Activated CD4-positive, alpha-beta T cell treated with anti-CD3 and anti-CD28 coated beads, Interleukin-10, Interleukin-2, amounts not matched to agents 100 ng/mL and 50 ng/mL, durations not matched to agents 16 hours and 8 hours (primary cell): ENCODE results near the gene RYR1.
"Not testable (repeated sequence)": the region's sequence is repeated elsewhere in the genome, so short reads cannot be mapped to it uniquely, and the experiment has no call there.

ENCODE experiments used
- DNase-seq: peaks from one replicate; pipeline ENCODE4 v3.0.0-alpha.2; 2020

RYR1 gene

DNA sequence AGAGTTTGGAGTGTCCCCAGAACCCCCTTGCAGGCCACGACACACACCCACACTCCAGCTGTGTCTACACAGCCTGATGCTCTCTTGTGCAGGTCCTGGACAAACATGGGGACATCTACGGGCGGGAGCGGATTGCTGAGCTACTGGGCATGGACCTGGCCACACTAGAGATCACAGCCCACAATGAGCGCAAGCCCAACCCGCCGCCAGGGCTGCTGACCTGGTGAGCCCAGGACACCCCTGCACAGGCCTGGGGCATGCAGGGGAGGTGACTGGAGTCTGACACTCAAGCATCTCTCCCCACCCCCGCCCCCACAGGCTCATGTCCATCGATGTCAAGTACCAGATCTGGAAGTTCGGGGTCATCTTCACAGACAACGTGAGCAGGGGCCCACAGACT, 144.3 kb downstream of the RYR1 start:
- DNase-seq: no peak

DNA sequence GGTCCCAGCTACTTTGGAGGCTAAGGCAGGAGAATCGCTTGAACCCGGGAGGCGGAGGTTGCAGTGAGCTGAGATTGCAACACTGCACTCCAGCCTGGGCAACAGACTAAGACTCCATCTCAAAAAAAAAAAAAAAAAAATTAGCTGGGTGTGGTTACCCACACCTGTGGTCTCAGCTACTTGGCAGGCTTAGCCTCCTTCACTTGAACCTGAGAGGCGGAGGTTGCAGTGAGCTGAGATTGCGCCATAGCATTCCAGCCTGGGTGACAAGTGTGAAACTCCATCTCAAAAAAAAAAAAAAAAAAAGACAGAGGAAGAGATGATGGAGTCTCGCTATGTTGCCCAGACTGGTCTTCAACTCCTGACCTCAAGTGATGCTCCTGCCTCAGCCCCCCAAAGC, 145.8 kb downstream of the RYR1 start:
- DNase-seq: not testable (repeated sequence)

DNA sequence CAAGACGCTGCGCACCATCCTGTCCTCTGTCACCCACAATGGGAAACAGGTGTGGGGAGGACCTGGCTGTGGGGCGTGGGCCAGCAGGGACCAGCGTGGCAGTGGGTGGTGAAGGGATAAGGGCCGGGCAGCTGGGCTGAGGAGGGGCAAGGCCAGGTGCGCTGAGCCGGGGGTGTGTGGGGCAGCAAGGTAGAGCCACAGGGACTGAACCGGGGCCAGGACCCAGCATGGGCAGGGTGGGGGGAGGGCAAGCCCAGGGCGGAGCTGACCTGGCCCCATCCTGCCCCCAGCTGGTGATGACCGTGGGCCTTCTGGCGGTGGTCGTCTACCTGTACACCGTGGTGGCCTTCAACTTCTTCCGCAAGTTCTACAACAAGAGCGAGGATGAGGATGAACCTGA, 146.6 kb downstream of the RYR1 start:
- DNase-seq: no peak

DNA sequence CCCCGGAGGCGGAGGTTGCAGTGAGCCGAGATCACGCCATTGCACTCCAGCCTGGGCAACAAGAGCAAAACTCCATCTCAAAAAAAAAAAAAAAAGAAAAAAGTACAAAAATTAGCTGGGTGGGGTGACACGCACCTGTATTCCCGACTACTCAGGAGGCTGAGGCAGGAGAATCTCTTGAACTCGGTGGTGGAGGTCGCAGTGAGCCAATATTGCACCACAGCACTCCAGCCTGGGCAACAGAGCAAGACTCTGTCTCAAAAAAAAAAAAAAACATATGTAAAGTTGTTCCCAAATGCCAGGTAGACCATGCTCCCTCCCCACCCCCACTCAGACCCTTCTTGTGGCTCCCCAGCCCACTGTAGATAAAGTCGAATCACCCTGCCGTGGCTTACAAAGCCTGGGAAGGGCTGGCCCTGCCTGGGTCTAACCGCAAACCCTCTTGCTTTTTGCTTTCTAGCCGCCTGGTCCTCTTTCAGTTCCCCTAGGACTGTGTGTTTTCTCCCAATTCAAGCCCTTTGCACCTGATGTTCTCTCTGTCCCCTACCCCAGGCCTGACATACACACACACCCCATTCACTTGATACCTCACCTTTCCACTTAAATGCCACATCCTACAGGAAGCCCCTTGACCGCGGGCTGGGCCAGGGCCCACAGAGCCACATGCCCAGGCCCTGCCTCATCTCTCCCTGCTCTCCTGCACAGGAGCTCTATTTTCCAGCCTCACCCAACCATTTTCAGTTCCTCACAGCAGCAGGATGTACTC, 149.9 kb downstream of the RYR1 start:
- no peak for DNase-seq

DNA sequence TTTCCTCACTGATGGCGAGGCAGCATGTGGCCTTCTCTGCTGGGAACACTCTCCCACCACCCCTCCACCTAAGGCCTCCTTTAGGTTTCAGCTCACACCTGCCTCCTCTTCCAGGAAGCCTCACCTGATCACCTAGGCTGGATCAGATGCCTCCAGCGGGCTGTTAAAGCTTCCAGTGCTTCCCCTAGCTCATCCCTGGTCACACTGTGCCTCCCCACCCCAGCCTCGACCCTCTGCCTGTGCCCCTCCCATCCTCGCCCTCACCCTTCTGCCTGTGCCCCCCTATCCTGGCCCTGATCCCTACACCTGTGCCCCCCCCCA, 150.5 kb downstream of the RYR1 start:
- no peak for DNase-seq

DNA sequence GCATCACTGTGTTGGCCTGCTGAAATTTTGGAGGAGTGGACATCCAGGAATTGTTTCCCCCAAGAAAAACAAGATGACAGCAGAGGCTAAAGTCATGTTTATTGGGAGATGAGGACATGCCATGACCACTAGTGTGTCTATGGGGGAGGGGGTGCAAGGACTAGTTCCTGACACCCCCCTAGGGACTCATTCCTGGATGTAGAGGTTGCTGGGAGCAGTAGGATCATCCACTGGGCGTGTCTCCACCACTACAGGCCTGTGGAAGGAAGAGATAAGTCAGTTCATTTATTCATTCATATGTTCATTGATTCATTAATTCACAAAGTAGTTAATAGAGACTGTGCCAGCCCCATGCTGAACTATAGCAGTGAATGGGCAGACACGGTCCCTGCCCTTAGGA, 154.1 kb downstream of the RYR1 start:
- DNase-seq: no peak

DNA sequence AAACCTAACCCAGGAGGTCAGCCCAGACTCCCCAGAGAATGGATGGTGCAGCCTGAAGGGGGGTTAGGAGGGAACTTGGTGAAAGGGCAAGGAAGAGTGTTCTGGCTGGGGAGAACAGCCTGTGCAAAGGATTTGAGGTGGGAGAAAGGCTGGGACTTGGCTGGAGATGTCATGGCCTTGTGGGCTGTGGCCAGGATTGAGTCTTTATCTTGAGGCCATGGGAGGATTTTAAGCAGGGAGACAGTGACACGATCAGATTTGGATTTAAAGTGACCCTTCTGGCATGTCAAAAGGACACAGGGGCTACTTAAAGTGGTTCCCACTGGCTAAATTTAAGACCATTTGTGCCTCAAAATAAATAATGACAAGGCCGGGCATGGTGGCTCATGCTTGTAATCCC, 154.6 kb downstream of the RYR1 start:
- no peak for DNase-seq

DNA sequence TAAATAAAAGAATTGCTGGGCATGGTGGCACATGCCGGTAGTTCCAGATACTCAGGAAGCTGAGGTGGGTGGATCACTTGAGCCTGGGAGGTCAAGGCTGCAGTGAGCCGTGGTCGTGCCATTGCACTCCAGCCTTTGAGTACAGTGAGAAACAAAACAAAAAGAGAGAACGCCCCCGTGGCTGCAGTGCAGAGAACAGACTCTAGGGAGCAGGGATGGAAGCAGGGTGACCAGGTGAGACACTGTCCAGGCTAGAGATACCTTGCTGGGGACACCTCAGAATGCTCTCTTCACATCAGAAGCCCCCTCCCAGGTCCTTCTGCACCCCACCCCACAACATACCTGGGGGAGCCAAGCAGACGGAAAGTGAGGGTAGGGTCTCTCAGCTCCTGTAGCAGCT, 159.4 kb downstream of the RYR1 start:
- no peak for DNase-seq

DNA sequence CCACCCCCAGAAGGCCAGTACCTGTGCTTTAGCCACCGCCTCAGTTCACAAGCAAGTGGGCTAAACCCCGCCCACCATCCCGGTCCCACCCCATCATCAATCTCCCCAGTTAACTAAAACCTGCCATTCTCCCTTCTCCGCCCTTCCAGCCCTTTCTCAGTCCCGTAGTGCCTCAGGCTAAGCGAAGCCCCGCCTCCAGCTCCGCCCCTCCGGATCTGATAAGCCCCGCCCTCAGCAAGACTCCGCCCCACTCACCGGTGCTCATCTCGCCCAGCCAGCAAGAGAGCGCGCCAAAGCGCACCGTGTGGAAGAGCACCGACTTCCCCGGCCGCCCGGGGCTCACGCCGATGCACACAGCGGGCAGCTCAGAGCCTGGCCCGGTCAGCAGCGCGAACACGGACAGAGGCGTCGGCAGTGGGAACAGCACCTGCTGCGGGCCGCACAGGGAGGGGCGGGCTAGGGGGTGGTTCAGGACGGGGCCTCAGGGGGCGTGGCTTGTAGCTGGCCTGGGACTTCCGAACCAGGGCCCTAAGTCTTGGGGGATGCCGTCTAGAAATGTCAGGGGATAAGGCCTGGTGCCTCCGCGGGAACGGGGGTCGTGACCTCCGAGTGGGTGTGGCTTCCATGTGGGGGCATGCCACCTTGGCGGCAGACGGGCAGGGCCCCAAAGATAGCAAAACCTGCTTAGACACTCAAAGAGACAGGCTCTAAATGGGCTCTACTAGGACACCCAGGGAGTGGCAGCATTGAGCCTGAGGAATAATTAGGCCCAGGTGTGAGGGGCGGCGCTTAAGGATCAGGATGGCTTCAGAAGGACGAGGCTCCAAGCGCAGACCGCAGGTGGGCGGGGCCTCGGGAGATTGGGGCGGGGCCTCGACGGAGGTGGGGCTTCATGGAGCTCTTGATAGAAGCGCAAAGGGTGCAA, 162.8 kb downstream of the RYR1 start:
- DNase-seq: peak; percentile 19

DNA sequence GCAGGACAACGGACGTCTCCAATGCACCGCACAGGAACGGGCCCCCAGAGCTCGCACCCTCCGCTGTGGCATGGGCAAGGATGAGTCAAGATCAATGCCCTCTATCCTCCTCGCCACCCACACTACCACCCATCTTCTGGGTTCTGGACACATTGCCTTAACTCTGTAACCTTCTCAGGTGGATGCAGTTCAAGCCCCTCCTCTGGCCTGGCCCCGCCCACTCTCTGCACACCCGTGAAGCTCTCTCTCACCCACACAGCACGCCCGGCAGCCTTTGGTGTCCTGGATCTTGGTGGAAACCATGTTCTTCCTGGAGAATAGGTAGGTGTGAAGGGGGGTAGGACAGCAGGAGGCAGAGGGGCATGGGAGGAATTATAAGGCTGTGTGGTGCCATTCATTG, 163.6 kb downstream of the RYR1 start:
- DNase-seq: no peak

DNA sequence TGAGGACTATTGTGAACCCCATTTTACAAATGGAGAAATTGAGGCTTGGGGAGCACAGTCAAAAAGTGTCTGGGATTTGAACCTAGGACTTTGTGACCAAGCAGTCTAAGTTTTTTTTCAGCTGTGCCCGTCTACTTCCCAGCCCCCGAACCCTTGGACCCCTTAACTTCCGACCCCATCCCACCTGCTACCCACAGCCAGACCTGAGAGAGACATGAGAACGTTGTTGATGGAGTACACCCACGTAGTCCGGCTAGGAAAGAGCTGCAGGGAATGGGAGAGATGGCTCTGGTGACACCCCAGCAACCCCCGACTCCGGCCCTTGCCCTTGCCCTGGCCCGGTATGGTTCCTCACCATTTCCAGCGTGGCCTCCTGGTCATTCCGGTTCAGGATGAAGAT, 166.2 kb downstream of the RYR1 start:
- no peak for DNase-seq

DNA sequence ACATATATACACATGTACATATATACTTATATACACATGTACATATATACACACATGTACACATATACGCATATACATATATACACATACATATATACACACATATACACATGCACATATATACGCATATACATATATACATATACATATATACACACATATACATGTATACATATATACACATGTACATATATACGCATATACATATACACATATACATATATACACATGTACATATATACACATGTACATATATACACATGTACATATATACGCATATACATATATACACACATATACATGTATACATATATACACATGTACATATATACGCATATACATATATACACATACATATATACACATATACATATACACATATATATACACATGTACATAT, 169.4 kb downstream of the RYR1 start:
- DNase-seq: not testable (repeated sequence)

DNA sequence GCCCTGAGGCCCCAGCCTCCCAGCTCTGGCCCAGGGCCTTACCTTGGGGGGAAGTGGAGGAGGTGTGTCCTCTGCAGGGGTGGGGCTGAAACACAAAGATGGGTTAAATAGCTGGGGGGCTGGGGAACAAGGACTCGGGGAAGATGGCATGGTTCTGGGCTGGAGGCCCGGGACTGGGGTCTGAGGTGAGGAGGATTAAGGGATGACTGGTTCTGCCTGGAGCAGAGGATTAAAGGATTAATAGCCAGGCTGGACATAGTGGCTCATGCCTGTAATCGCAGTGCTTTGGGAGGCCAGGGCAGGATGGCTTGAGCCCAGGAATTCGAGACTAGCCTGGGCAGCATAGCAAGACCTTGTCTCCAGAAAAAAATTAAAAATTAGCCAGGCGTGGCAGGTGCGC, 172.6 kb downstream of the RYR1 start:
- no peak for DNase-seq

DNA sequence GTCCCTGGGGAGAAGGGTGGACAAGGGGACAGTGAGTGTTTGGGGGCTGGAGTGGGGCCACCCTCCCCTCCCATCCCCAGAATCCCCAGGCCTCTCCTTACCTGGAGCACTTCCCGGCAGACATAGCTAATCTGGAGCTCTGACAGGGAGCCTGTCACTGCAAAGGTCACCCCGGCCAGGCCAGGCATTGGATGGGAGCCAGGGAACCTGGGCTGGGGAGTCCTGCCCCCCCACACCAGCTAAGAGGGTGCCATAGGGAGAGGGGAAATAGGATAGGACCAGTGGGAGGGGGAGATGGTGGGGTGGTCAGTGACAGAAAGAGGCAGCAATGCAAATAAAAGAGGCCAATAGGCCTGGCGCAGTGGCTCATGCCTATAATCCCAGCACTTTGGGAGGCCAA, 180.8 kb downstream of the RYR1 start:
- DNase-seq: no peak

DNA sequence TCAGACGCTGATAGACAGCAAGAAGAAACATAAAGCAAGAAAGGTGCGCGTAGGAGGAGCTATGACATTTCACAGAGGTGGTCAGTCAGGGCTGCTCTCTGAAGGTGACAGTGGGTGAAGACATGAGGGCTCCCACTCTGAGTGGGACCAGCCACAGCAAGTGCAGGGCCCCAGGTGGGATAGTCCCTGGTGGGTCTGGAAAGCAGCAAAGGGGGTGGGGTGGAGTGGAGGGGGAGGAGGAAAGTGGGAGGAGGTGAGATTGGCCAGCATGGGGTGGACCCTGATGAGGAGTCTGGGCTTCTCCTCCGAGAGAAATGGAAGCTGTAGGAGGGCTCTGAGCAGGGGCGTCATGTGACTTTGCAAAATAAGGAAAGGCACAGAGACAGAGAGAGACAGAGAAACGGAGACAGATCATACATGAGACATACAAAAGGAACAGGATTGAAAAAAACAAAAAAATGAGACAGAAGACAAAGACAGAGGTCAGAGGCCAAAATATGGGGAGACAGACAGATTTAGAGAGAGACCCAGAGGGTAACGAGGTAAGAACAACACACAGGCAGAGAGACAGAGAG, 181.6 kb downstream of the RYR1 start:
- no peak for DNase-seq

DNA sequence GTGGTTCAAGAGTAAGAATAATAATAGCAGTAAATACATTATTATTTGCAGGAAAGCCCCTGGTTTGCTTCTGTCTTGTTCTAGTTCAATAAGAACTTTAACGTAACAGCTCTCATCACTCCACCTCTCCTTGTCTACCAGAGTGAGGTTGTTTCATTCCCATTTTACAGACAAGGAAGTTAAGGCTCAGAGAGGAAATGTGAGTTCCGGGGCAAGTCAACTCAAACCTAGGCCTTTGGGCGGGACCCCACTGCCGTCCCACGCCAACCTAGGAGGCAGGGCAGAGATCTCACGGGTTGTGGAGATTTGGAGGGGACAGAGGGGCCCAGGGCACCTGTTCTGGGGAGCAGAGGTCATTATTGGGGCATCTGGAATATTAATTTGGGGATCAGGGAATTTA, 182.8 kb downstream of the RYR1 start:
- DNase-seq: peak; percentile 48

DNA sequence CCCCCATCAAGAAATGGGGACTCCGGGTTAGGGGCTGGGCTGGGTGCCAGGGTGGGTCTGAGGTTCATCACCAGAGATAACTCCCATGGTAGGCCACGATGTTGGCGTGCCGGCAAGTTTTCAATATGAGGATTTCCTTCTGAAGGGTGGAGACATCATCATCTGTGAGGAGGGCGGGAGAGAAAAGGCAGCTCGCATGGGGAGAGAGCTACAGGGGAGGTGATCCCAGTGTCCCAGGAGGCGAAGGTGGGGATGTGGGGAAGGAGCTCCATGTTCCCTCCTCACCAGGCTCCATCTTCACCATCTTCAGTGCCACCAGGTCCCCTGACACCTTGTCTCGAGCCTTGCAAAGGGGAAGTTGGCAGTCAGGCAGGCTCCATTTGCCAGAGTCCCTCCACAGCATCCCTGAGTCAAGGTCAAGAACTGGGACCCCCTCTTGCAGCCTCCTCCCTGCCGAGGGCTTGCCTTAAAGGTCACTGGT, 183.8 kb downstream of the RYR1 start:
- DNase-seq: peak; percentile 55

DNA sequence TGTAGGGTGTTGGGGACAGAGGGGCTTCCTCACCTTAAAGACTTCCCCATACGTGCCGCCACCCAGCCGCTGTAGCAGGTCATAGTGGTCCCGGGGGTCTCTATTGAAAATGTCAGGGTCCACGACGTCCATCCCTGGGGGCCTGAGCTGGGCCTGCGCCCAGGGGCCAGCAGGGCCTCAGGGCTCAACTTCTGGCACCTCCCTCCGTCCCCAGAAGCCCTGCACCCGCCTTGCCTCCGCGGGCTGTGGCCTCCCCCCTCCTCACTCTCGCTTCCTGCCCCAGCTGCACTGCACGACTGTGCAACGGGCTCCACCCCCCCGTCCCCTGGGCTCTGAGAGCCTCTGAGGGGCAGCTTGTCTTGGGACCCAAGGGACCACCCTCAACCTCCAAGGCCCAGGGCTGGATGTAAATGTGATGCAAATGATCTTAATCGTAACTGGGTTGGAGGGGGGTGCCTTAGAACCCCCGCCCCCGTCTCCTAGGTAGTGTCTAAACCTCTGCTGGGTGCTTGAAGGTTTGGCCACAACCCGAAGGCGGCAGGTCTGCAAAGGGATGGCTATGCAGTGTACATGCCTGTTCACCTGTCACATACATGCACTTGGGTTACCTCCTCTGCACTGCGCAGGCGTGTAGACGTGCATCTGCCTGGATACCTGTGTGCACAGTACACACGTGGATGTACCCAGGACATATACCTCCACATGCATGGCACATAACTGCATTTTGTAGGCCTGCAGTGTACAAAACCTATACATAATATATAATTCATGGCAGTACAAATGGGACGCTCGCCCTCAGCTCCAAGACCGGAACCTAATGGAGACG, 184.5 kb downstream of the RYR1 start, which contains the start of gene MAP4K1:
Gene MAP4K1 (minus strand): TSS at position 190 of the 826 bp plus-strand sequence. CDS start 58 bp downstream, at position 132.
- peak; percentile 88 for DNase-seq

DNA sequence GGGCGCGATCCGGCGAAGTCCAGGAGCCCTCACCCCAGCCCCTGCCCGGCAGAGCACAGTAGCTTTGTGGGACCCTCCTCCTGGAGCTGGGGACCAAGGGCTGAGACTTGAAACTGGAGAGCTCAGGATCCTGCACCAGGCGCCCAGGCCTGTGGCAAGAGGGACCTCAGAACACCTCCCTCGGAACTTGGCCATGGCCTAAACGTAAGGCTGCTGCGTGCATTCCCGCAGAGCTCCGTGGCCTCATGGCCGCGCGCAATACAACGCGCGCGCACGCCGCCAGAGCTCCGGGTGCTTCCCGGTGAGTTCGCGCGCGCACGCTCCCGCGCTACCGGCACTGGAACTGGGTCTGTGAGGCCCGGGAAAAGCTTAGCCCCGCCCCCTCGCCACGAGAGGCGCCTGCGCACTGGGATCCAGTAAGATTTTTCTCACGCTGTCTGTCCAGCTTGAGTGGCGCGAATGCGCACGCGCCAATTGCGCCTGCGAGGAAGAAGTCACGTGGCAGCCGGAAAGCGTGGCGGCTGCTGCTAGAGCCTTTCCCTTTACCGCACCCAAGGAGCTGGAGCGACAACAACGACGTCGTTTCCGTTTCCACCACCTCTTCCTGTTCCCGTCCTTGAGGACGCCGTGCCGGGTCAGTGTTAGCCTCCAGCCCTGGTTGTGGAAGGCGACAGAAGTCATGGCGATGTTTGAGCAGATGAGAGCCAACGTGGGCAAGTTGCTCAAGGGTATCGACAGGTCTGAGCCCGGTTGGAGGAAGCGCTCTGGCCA, 185.3 kb downstream of the RYR1 start, which contains the start of gene EIF3K:
Gene EIF3K (plus strand): TSS at position 599 of the 771 bp plus-strand sequence. CDS start 81 bp downstream, at position 680.
- DNase-seq: peak; percentile 100

DNA sequence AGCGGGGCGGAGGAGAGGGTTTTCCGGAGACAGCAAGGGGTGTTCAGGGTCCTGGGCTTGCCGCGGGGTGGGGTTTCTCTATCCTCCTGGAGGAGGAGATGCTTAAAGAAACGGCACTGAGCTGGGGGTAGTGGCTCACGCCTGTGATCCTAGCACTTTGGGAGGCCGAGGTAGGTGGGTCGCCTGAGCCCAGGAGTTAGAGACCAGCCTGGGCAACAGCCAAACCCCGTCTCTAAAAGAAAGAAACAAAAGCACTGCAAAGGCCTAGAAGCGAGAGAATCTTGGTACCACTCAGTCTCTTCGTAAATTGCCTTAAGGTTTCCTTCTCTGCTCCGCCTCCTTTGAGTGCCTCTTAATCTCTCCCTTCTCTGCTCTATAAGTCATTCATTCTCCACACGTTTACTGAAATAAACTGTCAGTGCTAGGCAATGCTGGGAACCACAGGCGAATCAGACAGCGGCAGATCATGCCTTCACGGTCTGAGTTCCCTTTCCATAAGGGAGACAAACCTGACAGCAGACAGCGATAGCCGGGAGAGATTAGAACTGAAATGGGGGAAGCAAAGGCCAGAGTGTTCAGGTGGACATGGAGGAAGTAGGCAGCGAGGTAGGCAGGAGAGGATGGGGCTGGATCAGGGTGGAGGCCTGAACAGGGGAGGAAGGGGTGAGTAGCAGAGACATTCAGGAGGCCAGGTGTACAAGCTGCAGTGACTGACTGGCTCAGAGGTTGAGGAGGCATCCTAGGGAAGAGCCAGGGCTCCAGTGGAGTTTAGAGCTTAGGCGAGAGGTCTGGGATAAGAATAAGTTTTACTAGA, 186.1 kb downstream of the RYR1 start:
- DNase-seq: no peak

DNA sequence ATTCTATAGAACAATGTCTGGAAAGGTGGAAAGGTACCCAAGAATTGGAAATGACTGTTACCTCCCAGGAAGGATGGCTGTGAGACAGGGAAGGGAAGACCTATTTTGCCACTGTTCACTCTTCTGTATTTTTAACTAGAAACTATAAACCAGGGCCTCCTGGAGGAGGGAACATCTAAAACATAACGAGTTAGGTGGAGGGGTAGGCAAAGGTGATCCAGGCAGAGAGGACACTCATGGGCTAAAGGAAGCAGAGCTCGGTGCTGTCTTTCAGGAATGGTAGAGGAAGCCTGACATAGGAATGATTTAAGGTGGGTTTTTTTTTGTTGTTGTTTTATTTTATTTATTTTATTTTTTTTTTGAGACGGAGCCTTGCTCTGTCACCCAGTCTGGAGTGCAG, 191.3 kb downstream of the RYR1 start:
- DNase-seq: no peak
